ENCODE measurements around the gene QKI. TPM values are rescaled to one million over a fixed set of nuclear protein-coding genes. Genes with fewer than 3 reads are reported as not detected.
"Not testable (repeated sequence)": the region's sequence is repeated elsewhere in the genome, so short reads cannot be mapped to it uniquely, and the experiment has no call there.

Gene QKI
- total RNA-seq, 1 experiment from 2014 or later: 194 TPM

DNA sequence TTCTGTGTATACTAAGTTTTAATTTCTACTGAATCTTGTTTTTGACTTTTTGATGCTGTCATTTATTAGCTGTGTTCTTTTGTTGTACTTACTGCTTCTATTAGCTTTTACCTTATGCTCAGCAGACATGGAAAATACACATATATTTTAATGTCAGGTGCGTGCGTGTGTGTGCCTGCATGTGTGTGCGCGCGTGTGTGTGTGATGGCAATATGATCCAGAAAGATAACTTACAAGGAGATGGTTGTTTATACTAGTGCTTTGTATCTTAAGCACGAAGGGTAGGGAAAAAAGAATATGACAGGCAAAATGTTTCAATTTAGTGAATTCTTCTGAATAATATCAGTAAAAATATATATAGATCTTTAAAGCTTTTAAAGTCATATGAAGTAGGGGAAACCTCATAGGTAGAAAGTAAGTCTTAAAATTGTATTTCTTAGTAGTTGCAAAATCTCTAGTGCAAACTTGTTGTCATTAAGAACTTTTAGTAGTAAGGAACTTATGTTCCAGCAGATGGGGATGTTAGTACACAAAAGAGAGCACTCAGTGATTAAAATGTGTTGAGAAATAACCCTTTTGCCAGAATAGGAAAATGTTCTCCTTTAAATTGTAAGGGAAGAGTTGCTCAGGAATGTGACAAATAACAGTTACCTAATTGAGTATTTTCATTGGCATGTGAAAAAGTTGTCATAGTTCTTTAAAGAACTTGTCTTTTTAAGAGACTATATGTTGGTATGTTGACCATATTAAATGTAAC lies 13.2 kb downstream of the QKI start:
- DNase-seq (ENCODE audit: low read depth in 1 of 2, low spot score in 2 of 2): peak in 1 of 2 experiments; percentile 51
- no peaks in the 10 kb centered on the region for H3K27me3 ChIP-seq (replicated peaks)
- H3K4me3 ChIP-seq: no peak overlapping the region
- peaks cover 16% of the 10 kb centered on the region for H3K4me1 ChIP-seq (replicated peaks)
- H3K27ac ChIP-seq: no peak overlapping the region
- no peaks in the 10 kb centered on the region for H3K9me3 ChIP-seq (replicated peaks)
- no peaks in the 10 kb centered on the region for H3K36me3 ChIP-seq

DNA sequence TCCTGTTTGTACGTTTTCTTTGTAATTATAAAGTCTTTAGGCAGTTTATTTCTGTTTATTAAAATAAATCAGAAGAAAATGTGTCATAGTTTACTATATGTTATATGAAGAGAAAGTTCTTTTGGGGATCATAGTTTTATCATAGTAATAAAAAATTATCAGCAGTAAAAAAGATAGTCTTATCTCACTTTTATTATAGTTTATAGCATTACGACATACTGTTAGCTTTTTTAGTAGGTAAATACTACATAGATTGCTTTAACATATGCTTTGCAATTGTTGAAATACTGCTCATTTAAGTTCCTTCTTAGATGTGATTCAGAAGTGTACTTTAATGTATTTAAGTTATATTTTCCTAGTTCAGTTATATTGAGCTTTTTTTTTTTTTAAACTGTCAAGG lies 13.9 kb downstream of the QKI start:
- Histone ChIP-seq H3K4me3 (no peak overlapping the region), H3K27me3 (replicated peaks) (no peaks in the 10 kb centered on the region), H3K4me1 (replicated peaks) (peaks cover 16% of the 10 kb centered on the region), H3K27ac (no peak overlapping the region), H3K9me3 (replicated peaks) (no peaks in the 10 kb centered on the region), H3K36me3 (no peaks in the 10 kb centered on the region)
- no peak for DNase-seq (ENCODE audit: low read depth in 1 of 2, low spot score in 2 of 2)

- Histone ChIP-seq H3K27me3 (replicated peaks) (no peaks in the 10 kb centered on the region), H3K4me3 (no peak overlapping the region), H3K27ac (no peak overlapping the region), H3K4me1 (replicated peaks) (peaks cover 16% of the 10 kb centered on the region), H3K36me3 (no peaks in the 10 kb centered on the region), H3K9me3 (replicated peaks) (no peaks in the 10 kb centered on the region)
- DNase-seq (ENCODE audit: low read depth in 1 of 2, low spot score in 2 of 2): no peak
These were observed 15.4 kb downstream of the QKI start for GRCh38 chr6:163429858-163430448.

DNA sequence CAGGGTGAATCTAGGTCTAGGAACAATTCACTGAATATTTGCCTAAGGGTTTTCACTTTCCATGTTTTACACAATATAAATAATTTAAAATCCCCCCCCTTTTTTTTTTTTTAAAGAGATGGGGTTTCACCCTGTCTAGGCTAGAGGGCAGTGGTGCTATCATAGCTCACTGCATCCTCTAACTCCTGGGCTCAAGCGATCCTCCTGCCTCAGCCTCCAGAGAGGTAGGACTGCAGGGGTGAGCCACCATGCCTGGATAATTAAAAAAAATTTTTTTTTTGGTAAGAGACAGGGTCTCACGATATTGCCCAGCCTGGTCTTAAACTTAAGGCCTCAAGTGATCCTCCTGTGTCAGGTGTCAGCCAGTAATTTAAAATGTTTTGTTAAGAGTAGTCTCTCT lies 17.8 kb downstream of the QKI start:
- H3K4me1 ChIP-seq (replicated peaks): peaks cover 16% of the 10 kb centered on the region
- no peak overlapping the region for H3K27ac ChIP-seq
- H3K36me3 ChIP-seq: no peaks in the 10 kb centered on the region
- no peaks in the 10 kb centered on the region for H3K9me3 ChIP-seq (replicated peaks)
- no peak for DNase-seq (ENCODE audit: low read depth in 1 of 2, low spot score in 2 of 2)
- no peaks in the 10 kb centered on the region for H3K27me3 ChIP-seq (replicated peaks)
- no peak overlapping the region for H3K4me3 ChIP-seq

DNA sequence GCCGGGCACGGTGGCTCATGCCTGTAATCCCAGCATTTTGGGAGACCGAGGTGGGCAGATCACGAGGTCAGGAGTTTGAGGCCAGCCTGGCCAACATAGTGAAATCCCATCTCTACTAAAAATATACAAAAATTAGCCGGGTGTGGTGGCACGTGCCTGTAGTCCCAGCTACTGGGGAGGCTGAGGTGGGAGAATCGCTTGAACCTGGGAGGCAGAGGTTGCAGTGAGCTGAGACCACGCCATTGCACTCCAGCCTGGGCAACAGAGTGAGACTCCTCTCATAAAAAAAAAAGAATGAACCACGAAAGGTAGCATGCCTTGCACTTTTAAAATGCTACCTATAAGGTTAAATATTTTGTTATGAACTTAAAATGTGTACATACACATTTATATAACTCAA lies 19.0 kb downstream of the QKI start:
- H3K27ac ChIP-seq: not testable (repeated sequence)

DNA sequence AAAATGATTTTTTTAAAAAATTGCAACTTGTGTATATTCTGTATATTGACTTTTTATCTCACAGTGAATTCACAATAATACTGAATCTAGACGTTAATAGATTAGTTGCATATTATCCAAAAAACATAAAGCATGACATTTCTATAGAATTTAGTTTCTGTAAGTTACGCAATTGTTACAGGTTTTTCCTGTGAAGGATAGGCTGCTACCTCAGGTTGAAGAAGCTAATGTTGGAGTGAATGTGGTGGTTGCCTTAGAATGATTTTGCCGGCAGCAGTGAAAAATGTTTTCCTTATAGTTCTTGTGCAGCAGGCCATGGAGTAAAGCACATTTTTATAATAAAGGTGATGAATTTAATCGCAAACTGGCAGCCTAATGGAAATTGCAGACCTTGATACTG lies 20.5 kb downstream of the QKI start:
- Histone ChIP-seq H3K4me3 (no peak overlapping the region), H3K9me3 (replicated peaks) (no peaks in the 10 kb centered on the region), H3K27me3 (replicated peaks) (no peaks in the 10 kb centered on the region), H3K36me3 (no peaks in the 10 kb centered on the region), H3K27ac (no peak overlapping the region), H3K4me1 (replicated peaks) (peaks cover 7% of the 10 kb centered on the region; the same call in 1 of the 2 replicates)
- DNase-seq (ENCODE audit: low read depth in 1 of 2, low spot score in 2 of 2): no peak

More for the DNA sequence above, 19.0 kb downstream of the QKI start:
- H3K4me1 ChIP-seq (replicated peaks); DNase-seq (ENCODE audit: low read depth in 1 of 2, low spot score in 2 of 2); H3K27me3 ChIP-seq (replicated peaks); H3K4me3 ChIP-seq; H3K9me3 ChIP-seq (replicated peaks); H3K36me3 ChIP-seq: not testable (repeated sequence)

- no peak for DNase-seq (ENCODE audit: low read depth in 1 of 2, low spot score in 2 of 2)
- no peaks in the 10 kb centered on the region for H3K4me1 ChIP-seq (replicated peaks)
These were observed 22.3 kb downstream of the QKI start for GRCh38 chr6:163436843-163437242.

DNA sequence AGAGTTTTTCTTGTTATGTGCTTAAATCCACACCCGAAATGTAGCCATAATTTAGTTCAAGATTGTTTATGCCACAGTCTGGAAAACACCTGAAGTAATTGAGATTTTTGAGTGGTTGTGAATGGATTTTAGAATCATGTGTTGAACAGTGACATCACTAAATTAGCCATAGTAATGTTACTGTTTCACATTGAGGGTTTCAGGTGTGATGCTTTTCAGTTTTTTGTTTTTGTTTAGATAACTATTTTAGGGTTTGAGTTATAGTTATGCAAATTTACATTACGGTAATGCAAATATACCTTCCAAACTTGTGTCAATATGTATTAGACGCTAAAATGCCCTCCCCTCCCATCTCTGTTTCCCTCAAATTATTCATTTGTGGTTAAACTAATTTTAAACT lies 22.9 kb downstream of the QKI start:
- Histone ChIP-seq H3K4me1 (replicated peaks) (no peaks in the 10 kb centered on the region), H3K27me3 (replicated peaks) (no peaks in the 10 kb centered on the region), H3K4me3 (no peak overlapping the region), H3K27ac (no peak overlapping the region), H3K36me3 (no peaks in the 10 kb centered on the region), H3K9me3 (replicated peaks) (no peaks in the 10 kb centered on the region)
- DNase-seq (ENCODE audit: low read depth in 1 of 2, low spot score in 2 of 2): no peak

More at GRCh38 chr6:163436843-163437242, 22.3 kb downstream of the QKI start:
- Histone ChIP-seq H3K9me3 (replicated peaks) (no peaks in the 10 kb centered on the region), H3K36me3 (no peaks in the 10 kb centered on the region), H3K27me3 (replicated peaks) (no peaks in the 10 kb centered on the region), H3K27ac (no peak overlapping the region), H3K4me3 (no peak overlapping the region)

DNA sequence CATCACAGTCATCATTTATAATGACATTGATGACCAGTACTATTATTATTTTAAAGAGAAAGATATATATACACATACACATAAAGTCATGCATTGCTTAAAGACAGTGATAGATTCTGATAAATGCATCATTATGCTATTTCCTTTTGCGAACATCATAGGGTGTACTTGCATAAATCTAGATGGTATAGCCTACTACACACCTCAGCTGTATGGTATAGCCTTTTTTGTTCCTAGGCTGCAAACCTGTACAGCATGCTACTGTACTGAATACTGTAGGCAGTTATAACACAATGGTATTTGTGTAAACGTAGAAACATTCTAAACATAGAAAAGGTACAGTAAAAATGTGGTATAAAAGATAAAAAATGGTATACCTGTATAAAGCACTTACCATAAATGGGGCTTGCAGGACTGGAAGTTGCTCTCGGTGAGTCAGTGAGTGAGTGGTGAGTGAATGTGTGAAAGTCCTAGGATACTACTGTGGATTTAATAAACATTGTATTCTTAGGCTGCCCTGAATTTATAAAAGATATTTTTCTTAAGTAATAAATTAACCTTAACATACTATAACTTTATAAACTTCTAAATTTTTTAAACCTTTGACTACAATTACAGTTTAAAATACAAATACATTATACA lies 23.9 kb downstream of the QKI start:
- no peaks in the 10 kb centered on the region for H3K36me3 ChIP-seq
- no peak overlapping the region for H3K27ac ChIP-seq
- H3K4me1 ChIP-seq (replicated peaks): no peaks in the 10 kb centered on the region
- no peaks in the 10 kb centered on the region for H3K9me3 ChIP-seq (replicated peaks)
- no peak for DNase-seq (ENCODE audit: low read depth in 1 of 2, low spot score in 2 of 2)
- no peaks in the 10 kb centered on the region for H3K27me3 ChIP-seq (replicated peaks)
- no peak overlapping the region for H3K4me3 ChIP-seq

GRCh38 chr6:163438940-163439335 lies 24.4 kb downstream of the QKI start:
- Histone ChIP-seq H3K9me3 (replicated peaks) (no peaks in the 10 kb centered on the region), H3K4me1 (replicated peaks) (no peaks in the 10 kb centered on the region), H3K27me3 (replicated peaks) (no peaks in the 10 kb centered on the region), H3K36me3 (no peaks in the 10 kb centered on the region), H3K4me3 (no peak overlapping the region), H3K27ac (no peak overlapping the region)
- DNase-seq (ENCODE audit: low read depth in 1 of 2, low spot score in 2 of 2): no peak

DNA sequence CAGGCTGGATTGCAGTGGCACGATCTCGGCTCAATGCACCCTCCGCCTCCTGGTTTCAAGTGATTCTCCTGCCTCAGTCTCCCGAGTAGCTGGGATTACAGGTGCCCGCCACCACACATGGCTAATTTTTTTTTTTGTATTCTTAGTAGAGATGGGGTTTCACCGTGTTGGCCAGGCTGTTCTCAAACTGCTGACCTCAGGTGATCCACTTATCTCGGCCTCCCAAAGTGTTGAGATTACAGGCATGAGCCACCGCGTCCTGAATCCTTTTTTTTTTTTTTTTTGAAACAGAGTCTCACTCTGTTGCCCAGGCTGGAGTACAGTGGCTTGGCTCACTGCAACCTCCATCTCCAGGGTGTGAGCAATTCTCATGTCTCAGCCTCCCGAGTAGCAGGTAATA lies 24.9 kb downstream of the QKI start:
- not testable (repeated sequence) for H3K36me3 ChIP-seq; H3K27ac ChIP-seq; H3K4me1 ChIP-seq (replicated peaks); H3K27me3 ChIP-seq (replicated peaks); H3K4me3 ChIP-seq; DNase-seq (ENCODE audit: low read depth in 1 of 2, low spot score in 2 of 2); H3K9me3 ChIP-seq (replicated peaks)

GRCh38 chr6:163439997-163440396 lies 25.5 kb downstream of the QKI start:
- DNase-seq (ENCODE audit: low read depth in 1 of 2, low spot score in 2 of 2): no peak
- Histone ChIP-seq H3K9me3 (replicated peaks) (no peaks in the 10 kb centered on the region), H3K36me3 (no peaks in the 10 kb centered on the region; the same call in 1 of the 2 replicates), H3K27me3 (replicated peaks) (no peaks in the 10 kb centered on the region), H3K27ac (no peak overlapping the region), H3K4me3 (no peak overlapping the region), H3K4me1 (replicated peaks) (no peaks in the 10 kb centered on the region)

DNA sequence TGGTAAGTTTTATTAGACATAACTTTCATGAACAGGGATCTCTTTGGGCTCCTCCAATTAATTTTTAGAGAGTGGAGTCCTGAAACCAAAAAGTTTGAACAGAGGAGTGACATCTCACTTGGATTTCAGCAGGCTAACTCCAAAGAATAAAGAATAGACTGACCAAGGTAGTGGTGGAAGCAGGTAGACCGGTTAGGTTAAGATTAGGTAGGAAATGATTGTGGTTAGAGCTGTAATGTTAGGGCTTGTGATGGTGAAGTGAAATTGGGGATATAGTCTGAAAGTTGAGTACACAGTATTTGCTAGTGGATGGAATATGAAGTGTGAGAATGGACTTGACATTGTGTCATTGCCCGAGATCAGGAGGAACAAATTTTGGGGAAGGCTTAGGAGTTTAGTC lies 27.8 kb downstream of the QKI start:
- no peak overlapping the region for H3K4me3 ChIP-seq
- no peaks in the 10 kb centered on the region for H3K27me3 ChIP-seq (replicated peaks)
- no peak overlapping the region for H3K27ac ChIP-seq
- H3K4me1 ChIP-seq (replicated peaks): no peaks in the 10 kb centered on the region
- H3K36me3 ChIP-seq: no peaks in the 10 kb centered on the region; the same call in 1 of the 2 replicates
- no peaks in the 10 kb centered on the region for H3K9me3 ChIP-seq (replicated peaks)
- no peak for DNase-seq (ENCODE audit: low read depth in 1 of 2, low spot score in 2 of 2)

DNA sequence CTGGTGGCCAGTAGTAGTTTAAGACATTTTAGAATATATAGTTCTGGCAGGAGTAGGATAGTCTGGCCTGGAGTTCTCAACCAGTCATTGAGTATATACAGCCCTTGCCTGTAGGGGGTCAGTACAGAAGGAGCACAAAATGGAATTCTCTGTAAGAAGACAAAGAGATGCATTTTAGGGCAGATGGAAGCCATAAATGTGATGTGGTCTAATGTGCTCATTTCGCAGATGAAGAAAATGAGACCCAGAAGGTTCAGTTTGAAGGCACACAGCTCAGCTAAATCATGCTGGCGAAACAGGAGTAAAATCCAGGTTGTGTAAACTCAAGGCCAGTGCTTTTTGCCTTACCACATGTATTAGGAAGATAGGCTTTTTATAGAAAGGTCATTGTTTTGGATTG lies 29.6 kb downstream of the QKI start:
- H3K4me3 ChIP-seq: no peak overlapping the region
- no peaks in the 10 kb centered on the region for H3K27me3 ChIP-seq (replicated peaks)
- no peaks in the 10 kb centered on the region for H3K4me1 ChIP-seq (replicated peaks)
- H3K36me3 ChIP-seq: no peaks in the 10 kb centered on the region; the same call in 1 of the 2 replicates
- H3K9me3 ChIP-seq (replicated peaks): no peaks in the 10 kb centered on the region
- DNase-seq (ENCODE audit: low read depth in 1 of 2, low spot score in 2 of 2): no peak
- H3K27ac ChIP-seq: no peak overlapping the region
